IMR-90 (cell line): Measurements from ENCODE around the gene PAXX. TPM values are rescaled to one million over a fixed set of nuclear protein-coding genes. Genes with fewer than 3 reads are reported as not detected.

Source experiments
- ATAC-seq: fragments of 200-7000 bp; cut with Tn5 transposase; 2 replicates; pipeline ENCODE4 v1.9.1; 2020; ENCODE audit warnings: low read depth, mild to moderate bottlenecking, moderate library complexity
- BruUV-seq: library from RNA; stranded (reverse); fragments of 400-500 nt; replicated peaks from 2 replicates; lab custom pipeline; 2021; lab: Mats Ljungman, UMichigan
- CTCF ChIA-PET: fragments of 300-600 bp; formaldehyde crosslinking; extraction: SDS; loops from one replicate; lab custom pipeline; 2021; ENCODE audit warnings: antibody characterized with exemption; lab: Yijun Ruan, JAX
- POLR2A ChIA-PET: fragments of 300-600 bp; sonication (Branson Sonifier 250); formaldehyde crosslinking; loops from one replicate; lab custom pipeline; 2022; ENCODE audit warnings: antibody characterized with exemption; ENCODE audit not compliant: unreplicated experiment; lab: Charles Lee
- DNase-seq: peaks from one replicate; pipeline ENCODE4 v3.0.0; 2013
- H2AFZ ChIP-seq: replicated peaks from 2 replicates; pipeline ENCODE3; 2013; ENCODE audit warnings: low read length, mild to moderate bottlenecking; ENCODE audit not compliant: poor library complexity
- H2AK5ac ChIP-seq: 2 replicates; pipeline ENCODE4 v1.6.1; 2013; ENCODE audit warnings: low read depth, low read length, inconsistent platforms
- H2AK9ac ChIP-seq: replicated peaks from 2 replicates; pipeline ENCODE3; 2013; ENCODE audit warnings: mild to moderate bottlenecking, low read depth, low read length, moderate library complexity; ENCODE audit not compliant: poor library complexity
- H2BK120ac ChIP-seq: 2 replicates; pipeline ENCODE4 v1.6.1; 2013; ENCODE audit warnings: low read depth, low read length, inconsistent platforms
- H2BK15ac ChIP-seq: 3 replicates; pipeline ENCODE4 v1.6.1; 2013; ENCODE audit warnings: low read depth, low read length, inconsistent platforms
- H2BK20ac ChIP-seq: 2 replicates; pipeline ENCODE4 v1.6.1; 2013; ENCODE audit warnings: low read depth, mild to moderate bottlenecking, inconsistent platforms, low read length, moderate library complexity
- H2BK5ac ChIP-seq: 2 replicates; pipeline ENCODE4 v1.6.1; 2013; ENCODE audit warnings: mild to moderate bottlenecking, low read depth, low read length, inconsistent platforms; ENCODE audit not compliant: poor library complexity, severe bottlenecking
- H3K14ac ChIP-seq: replicated peaks from 2 replicates; pipeline ENCODE4 v1.6.1; 2013; ENCODE audit warnings: low read depth, low read length, inconsistent platforms
- H3K18ac ChIP-seq: 2 replicates; pipeline ENCODE4 v1.6.1; 2013; ENCODE audit warnings: low read depth, low read length, control low read depth
- H3K23ac ChIP-seq: 2 replicates; pipeline ENCODE4 v1.6.1; 2013; ENCODE audit warnings: low read depth, low read length, inconsistent platforms
- H3K27ac ChIP-seq: 2 replicates; pipeline ENCODE4 v1.5.1; 2013; ENCODE audit warnings: mild to moderate bottlenecking, control low read depth, low read length; ENCODE audit not compliant: insufficient read depth
- H3K27me3 ChIP-seq: 2 replicates; pipeline ENCODE4 v1.6.1; 2013; ENCODE audit warnings: low read length; ENCODE audit not compliant: control insufficient read depth, insufficient read depth
- H3K36me3 ChIP-seq: 2 replicates; pipeline ENCODE4 v1.6.1; 2013; ENCODE audit warnings: low read length, mixed read lengths; ENCODE audit not compliant: control insufficient read depth, insufficient read depth
- H3K4ac ChIP-seq: 2 replicates; pipeline ENCODE4 v1.6.1; 2013; ENCODE audit warnings: low read depth, low read length, inconsistent platforms
- H3K4me1 ChIP-seq: 2 replicates; pipeline ENCODE4 v1.6.1; 2013; ENCODE audit warnings: low read length, mixed read lengths; ENCODE audit not compliant: control insufficient read depth, insufficient read depth
- H3K4me2 ChIP-seq: 2 replicates; pipeline ENCODE4 v1.6.1; 2013; ENCODE audit warnings: low read depth, mild to moderate bottlenecking, control low read depth, low read length, moderate library complexity
- H3K4me3 ChIP-seq: 2 replicates; pipeline ENCODE4 v1.5.1; 2013; ENCODE audit warnings: low read depth, mild to moderate bottlenecking, control low read depth, low read length, moderate library complexity; ENCODE audit not compliant: insufficient read depth
- H3K56ac ChIP-seq: 2 replicates; pipeline ENCODE4 v1.6.1; 2013; ENCODE audit warnings: low read length, inconsistent platforms; ENCODE audit not compliant: insufficient read depth; ENCODE audit errors: extremely low read depth
- H3K79me1 ChIP-seq, 2 experiments: 2 replicates each; pipeline ENCODE4 v1.6.1; 2013; ENCODE audit warnings: low read length in 2 of 2, inconsistent platforms in 1 of 2, low read depth in 1 of 2
- H3K9ac ChIP-seq: 2 replicates; pipeline ENCODE4 v1.6.1; 2013; ENCODE audit warnings: low read depth, low read length, control low read depth
- H3K9me1 ChIP-seq: 2 replicates; pipeline ENCODE4 v1.6.1; 2013; ENCODE audit warnings: low read length, inconsistent platforms; ENCODE audit not compliant: insufficient read depth
- H3K9me3 ChIP-seq: 2 replicates; pipeline ENCODE4 v1.6.1; 2013; ENCODE audit warnings: low read length; ENCODE audit not compliant: control insufficient read depth, insufficient read depth
- H4K20me1 ChIP-seq: 2 replicates; pipeline ENCODE4 v1.6.1; 2013; ENCODE audit warnings: low read length, inconsistent platforms; ENCODE audit not compliant: insufficient read depth
- H4K5ac ChIP-seq: 2 replicates; pipeline ENCODE4 v1.6.1; 2013; ENCODE audit warnings: mild to moderate bottlenecking, low read depth, low read length, control low read depth
- H4K8ac ChIP-seq, 2 experiments: 2 replicates each; pipeline ENCODE4 v1.6.1; 2013; ENCODE audit warnings: low read depth in 2 of 2, low read length in 2 of 2, control low read depth in 1 of 2, inconsistent platforms in 1 of 2
- H4K91ac ChIP-seq: 2 replicates; pipeline ENCODE4 v1.6.1; 2013; ENCODE audit warnings: low read depth, low read length, inconsistent platforms; ENCODE audit not compliant: insufficient read depth
- BHLHE40 ChIP-seq: fragments of 150-350 bp; IDR thresholded peaks from 2 replicates; pipeline ENCODE4 v1.6.1; 2016; ENCODE audit warnings: mild to moderate bottlenecking, low read depth, low read length
- CTCF ChIP-seq: conservative IDR thresholded peaks from 2 replicates; pipeline ENCODE4 v1.5.1; 2012; ENCODE audit warnings: mild to moderate bottlenecking, low read depth, low read length, improper control_type of control experiment
- ELK1 ChIP-seq: fragments of 150-350 bp; IDR thresholded peaks from 2 replicates; pipeline ENCODE4 v1.6.1; 2016; ENCODE audit warnings: low read depth, mild to moderate bottlenecking, low read length, moderate library complexity, borderline replicate concordance
- MAFK ChIP-seq: IDR thresholded peaks from 2 replicates; pipeline ENCODE4 v1.6.1; 2012; ENCODE audit warnings: low read depth, low read length, improper control_type of control experiment
- MAZ ChIP-seq: IDR thresholded peaks from 2 replicates; pipeline ENCODE4 v1.6.1; 2012; ENCODE audit warnings: low read depth, mild to moderate bottlenecking, low read length, improper control_type of control experiment, moderate library complexity, borderline replicate concordance
- MXI1 ChIP-seq: IDR thresholded peaks from 2 replicates; pipeline ENCODE4 v1.6.1; 2012; ENCODE audit warnings: low read depth, mild to moderate bottlenecking, low read length, moderate library complexity, borderline replicate concordance
- NFE2L2 ChIP-seq: fragments of 150-350 bp; IDR thresholded peaks from 2 replicates; pipeline ENCODE4 v1.6.1; 2016; ENCODE audit warnings: low read depth, mild to moderate bottlenecking, low read length
- RAD21 ChIP-seq: IDR thresholded peaks from 2 replicates; pipeline ENCODE4 v1.6.1; 2012; ENCODE audit warnings: low read length, improper control_type of control experiment
- RCOR1 ChIP-seq: IDR thresholded peaks from 2 replicates; pipeline ENCODE4 v1.6.1; 2012; ENCODE audit warnings: mild to moderate bottlenecking, low read length, improper control_type of control experiment; ENCODE audit not compliant: insufficient replicate concordance
- RFX5 ChIP-seq: IDR thresholded peaks from 2 replicates; pipeline ENCODE4 v1.8.0; 2012; ENCODE audit warnings: low read depth, mild to moderate bottlenecking, low read length, moderate library complexity
- SMC3 ChIP-seq: fragments of 150-350 bp; IDR thresholded peaks from 2 replicates; pipeline ENCODE4 v1.6.1; 2016; ENCODE audit warnings: low read depth, mild to moderate bottlenecking, antibody characterized with exemption, low read length, moderate library complexity
- USF2 ChIP-seq: fragments of 150-350 bp; IDR thresholded peaks from 2 replicates; pipeline ENCODE4 v1.6.1; 2017; ENCODE audit warnings: mild to moderate bottlenecking, antibody characterized with exemption, low read length, low read depth
- WGBS, 2 experiments: methylation state at CpG; one replicate each; pipeline versions ENCODE4 v1.1.5 to v1.1.7; 2013; ENCODE audit warnings: missing lambda C conversion rate in 2 of 2; ENCODE audit not compliant: insufficient read length in 1 of 2; ENCODE audit errors: extremely low coverage in 2 of 2; 5-methylcytosine and 5-hydroxymethylcytosine counted together
- dilution Hi-C: fragments of 300-500 bp; cut with HindIII; formaldehyde crosslinking; loops from one replicate; pipeline ENCODE4 v1.14.3; 2018; ENCODE audit warnings: low sequenced_read_pairs; ENCODE audit not compliant: unreplicated experiment
- in situ Hi-C: fragments of 300-500 bp; cut with MboI; formaldehyde crosslinking; loops from 3 replicates; pipeline ENCODE4 v1.14.3; 2019; ENCODE audit warnings: low sequenced_read_pairs, inconsistent platforms, mixed read lengths
- intact Hi-C: fragments of 100-400 bp; cut with micrococcal nuclease; formaldehyde crosslinking; loops from 2 replicates; pipeline ENCODE4 v1.10.0; 2022
- polyA plus RNA-seq, 3 experiments: library from polyadenylated mRNA; depleted of rRNA; stranded (reverse); fragments of >200 nt; gene quantifications; 2 replicates each; pipeline ENCODE4 v1.2.3, GENCODE V29; 2012; ENCODE audit warnings: low replicate concordance in 1 of 3
- total RNA-seq: library from RNA; depleted of rRNA; stranded (reverse); fragments of >200 nt; gene quantifications from 2 replicates; pipeline ENCODE4 v1.2.3, GENCODE V29; 2012

The PAXX gene
- total and polyA plus RNA-seq, 2 of the 4 experiments (the other 2 are of a cell fraction): 5.7 to 24.6 TPM

- Histone ChIP-seq H3K4me1 (peaks cover 23% of the 10 kb centered on the region), H2AK9ac (peak within 1 kb of the TSS; percentile 42), H2BK5ac (no peak within 1 kb of the TSS), H3K79me1 (peaks cover 6 to 16% of the 10 kb centered on the region in 2 experiments; a peak in 3 of 4 replicates), H3K18ac (no peak within 1 kb of the TSS), H3K27me3 (no peaks in the 10 kb centered on the region), H3K9me1 (peaks cover 8% of the 10 kb centered on the region), H4K20me1 (no peaks in the 10 kb centered on the region; the same call in 1 of the 2 replicates), H3K56ac (no peak within 1 kb of the TSS), H2AK5ac (peak within 1 kb of the TSS; percentile 70), H2BK15ac (no peak within 1 kb of the TSS), H3K9me3 (no peaks in the 10 kb centered on the region), H3K27ac (no peak within 1 kb of the TSS), H2BK120ac (peak within 1 kb of the TSS; percentile 5; the same call in 1 of the 2 replicates), H2AFZ (peak within 1 kb of the TSS; percentile 81), H2BK20ac (no peak within 1 kb of the TSS), H3K23ac (no peak within 1 kb of the TSS; the same call in 1 of the 2 replicates), H3K4ac (peak within 1 kb of the TSS; percentile 47), H4K5ac (no peak within 1 kb of the TSS), H3K36me3 (peaks cover 5% of the 10 kb centered on the region; the same call in 1 of the 2 replicates), H3K9ac (no peak within 1 kb of the TSS), H4K8ac (peak within 1 kb of the TSS in 1 of 2 experiments; percentile 60; a peak in 1 of 4 replicates), H3K14ac (peak within 1 kb of the TSS; percentile 52; the same call in 1 of the 2 replicates), H3K4me3 (no peak within 1 kb of the TSS), H4K91ac (peak within 1 kb of the TSS; percentile 23; the same call in 1 of the 2 replicates), H3K4me2 (no peak within 1 kb of the TSS; the same call in 1 of the 2 replicates)
- dilution Hi-C loops: no loop called here
- DNase-seq (no peak), ATAC-seq (no peak)
- in situ Hi-C loops: no loop called here
- ChIA-PET CTCF (no interaction called here), POLR2A (no interaction called here)
- intact Hi-C loops: no loop called here
- BruUV-seq: no TSS peak
- TF ChIP-seq MXI1: no peak
- no peak for TF ChIP-seq MAZ
- no peak for TF ChIP-seq RCOR1
- TF ChIP-seq BHLHE40: no peak
- no peak for TF ChIP-seq CTCF
- no peak for TF ChIP-seq ELK1
- TF ChIP-seq MAFK: no peak
- no peak for TF ChIP-seq NFE2L2
- no peak for TF ChIP-seq RFX5
- TF ChIP-seq RAD21: no peak
- no peak for TF ChIP-seq SMC3
- TF ChIP-seq USF2: no peak
- 48% methylated on average over 9 of the region's 35 CpGs; no CpG with 5 or more reads in 1 of the 2 experiments for WGBS, 2 experiments
Observed at GRCh38 chr9:136996361-136997292, 4.4 kb downstream of the PAXX start, which contains the start of gene CLIC3. TSS of gene CLIC3 (minus strand) at chr9:136996568. CDS start at chr9:136996543, 25 bp downstream.
